Stomach (tissue), 4 donors: ENCODE data around the gene CYB5D1.

Experiments used
- EP300 ChIP-seq: sonication (generic); formaldehyde crosslinking; IDR thresholded peaks from one replicate; pipeline ENCODE4 v1.6.1; 2017; ENCODE audit warnings: antibody characterized with exemption
- POLR2A ChIP-seq, 4 donors: fragments of 450-650 bp; IDR thresholded peaks; one replicate each; pipeline ENCODE4 v1.6.1; 2016; ENCODE audit warnings: antibody characterized with exemption in 4 of 4, control low read depth in 2 of 4, mild to moderate bottlenecking in 1 of 4, moderate library complexity in 1 of 4
- TF ChIP-seq, protein P1 (sequence below), 7 experiments: fragments of 450-650 bp in 4 of 7; fragments of 200-600 bp in 3 of 7; sonication (generic) in 3 of 7; IDR thresholded peaks; one replicate each; pipeline ENCODE4 v1.5.1; 2016 to 2019; ENCODE audit warnings: antibody characterized with exemption in 7 of 7, control low read depth in 2 of 7, mild to moderate bottlenecking in 1 of 7

DNA sequence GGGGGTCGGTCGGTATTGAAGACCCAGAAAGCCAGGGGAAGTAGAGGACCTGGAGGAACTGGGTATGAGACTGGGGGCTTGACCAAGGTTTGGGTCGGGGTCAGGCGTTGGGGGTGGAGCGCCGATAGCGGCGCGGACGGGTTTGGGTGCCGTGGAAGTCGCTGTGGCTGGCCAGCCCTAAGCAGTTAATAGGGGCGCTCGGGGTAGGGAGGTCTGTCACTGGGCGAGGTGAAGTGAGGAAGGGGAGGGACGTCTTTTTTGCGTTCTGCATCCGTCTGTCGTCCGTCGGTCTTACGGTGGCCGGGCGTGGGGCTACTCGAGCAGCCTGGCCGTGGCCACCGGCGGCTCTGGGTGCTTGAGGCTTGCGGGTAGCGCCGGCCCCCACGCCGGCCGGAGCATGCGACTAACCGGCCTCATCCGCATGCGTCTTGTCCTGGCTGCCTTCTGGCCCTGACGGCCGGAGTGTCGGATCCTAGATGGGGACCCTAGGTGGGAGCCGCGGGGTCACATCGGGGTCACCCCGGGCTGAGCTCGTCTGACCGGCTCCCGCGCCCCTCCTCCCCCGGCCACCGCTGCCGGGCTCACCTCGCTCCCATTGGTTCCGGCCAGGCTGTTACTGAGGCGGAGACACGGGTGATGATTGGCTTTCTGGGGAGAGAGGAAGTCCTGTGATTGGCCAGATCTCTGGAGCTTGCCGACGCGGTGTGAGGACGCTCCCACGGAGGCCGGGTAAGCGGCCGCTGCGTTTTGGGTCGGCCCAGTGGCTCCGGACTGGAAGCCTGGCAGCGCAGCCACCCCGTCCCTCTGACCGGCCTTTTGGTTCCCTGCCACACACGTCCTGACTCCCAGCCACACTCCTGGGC is 13.3 kb upstream of the CYB5D1 start:
- TF ChIP-seq EP300 (no peak), POLR2A (IDR thresholded peaks at IDR 0.05) (peak in 2 of 4 donors; percentile 70 to 94)
- TF ChIP-seq, protein P1, sequence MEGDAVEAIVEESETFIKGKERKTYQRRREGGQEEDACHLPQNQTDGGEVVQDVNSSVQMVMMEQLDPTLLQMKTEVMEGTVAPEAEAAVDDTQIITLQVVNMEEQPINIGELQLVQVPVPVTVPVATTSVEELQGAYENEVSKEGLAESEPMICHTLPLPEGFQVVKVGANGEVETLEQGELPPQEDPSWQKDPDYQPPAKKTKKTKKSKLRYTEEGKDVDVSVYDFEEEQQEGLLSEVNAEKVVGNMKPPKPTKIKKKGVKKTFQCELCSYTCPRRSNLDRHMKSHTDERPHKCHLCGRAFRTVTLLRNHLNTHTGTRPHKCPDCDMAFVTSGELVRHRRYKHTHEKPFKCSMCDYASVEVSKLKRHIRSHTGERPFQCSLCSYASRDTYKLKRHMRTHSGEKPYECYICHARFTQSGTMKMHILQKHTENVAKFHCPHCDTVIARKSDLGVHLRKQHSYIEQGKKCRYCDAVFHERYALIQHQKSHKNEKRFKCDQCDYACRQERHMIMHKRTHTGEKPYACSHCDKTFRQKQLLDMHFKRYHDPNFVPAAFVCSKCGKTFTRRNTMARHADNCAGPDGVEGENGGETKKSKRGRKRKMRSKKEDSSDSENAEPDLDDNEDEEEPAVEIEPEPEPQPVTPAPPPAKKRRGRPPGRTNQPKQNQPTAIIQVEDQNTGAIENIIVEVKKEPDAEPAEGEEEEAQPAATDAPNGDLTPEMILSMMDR (IDR thresholded peaks at IDR 0.05): no peak
